T-cell (primary cell): ENCODE data around the gene DPP4. TPM values are rescaled to one million over a fixed set of nuclear protein-coding genes. Genes with fewer than 3 reads are reported as not detected.

Source experiments
- ATAC-seq, 4 experiments: fragments of 200-7000 bp in 3 of 4; fragments of 150-1000 bp in 1 of 4; cut with Tn5 transposase; replicated peaks in 1 of 4; 1 replicate in 3 of 4; 2 replicates in 1 of 4; pipeline ENCODE4 v1.10.0; 2021; ENCODE audit warnings: moderate library complexity in 3 of 4, mild to moderate bottlenecking in 2 of 4, moderate number of reproducible peaks in 1 of 4
- CTCF ChIA-PET, 2 donors: fragments of 300-600 bp; sonication (Branson Sonifier 250); formaldehyde crosslinking; loops; one replicate each; lab custom pipeline; 2022; ENCODE audit warnings: antibody characterized with exemption in 2 of 2; lab: Charles Lee
- POLR2A ChIA-PET, 2 donors: fragments of 300-600 bp; sonication (Branson Sonifier 250); formaldehyde crosslinking; loops; one replicate each; lab custom pipeline; 2022; ENCODE audit warnings: antibody characterized with exemption in 2 of 2; lab: Charles Lee
- DNase-seq, 35 experiments: peaks; one replicate each; pipeline versions ENCODE4 v3.0.0 to v3.0.0-alpha.2; 2013 to 2023
- H3K27ac ChIP-seq: one replicate; pipeline ENCODE4 v1.5.1; 2013; ENCODE audit warnings: low read length
- H3K27me3 ChIP-seq, 2 experiments: replicated peaks in 1 of 2; 1 replicate in 1 of 2; 2 replicates in 1 of 2; pipeline versions ENCODE4 v1.6.1 to v1.7.0; 2013; ENCODE audit warnings: low read length in 1 of 2, mixed read lengths in 1 of 2; ENCODE audit not compliant: control insufficient read depth in 2 of 2, insufficient read depth in 2 of 2; ENCODE audit errors: extremely low read depth in 1 of 2
- H3K36me3 ChIP-seq, 2 donors: 1 replicate in 1 of 2; 2 replicates in 1 of 2; pipeline versions ENCODE4 v1.6.1 to v1.7.0; 2013; ENCODE audit warnings: low read length in 1 of 2; ENCODE audit not compliant: control insufficient read depth in 2 of 2, insufficient read depth in 1 of 2; ENCODE audit errors: extremely low read depth in 1 of 2
- H3K4me1 ChIP-seq, 2 experiments: 1 replicate in 1 of 2; 2 replicates in 1 of 2; pipeline versions ENCODE4 v1.6.1 to v1.7.0; 2013; ENCODE audit warnings: low read length in 2 of 2, mixed read lengths in 1 of 2; ENCODE audit not compliant: insufficient read depth in 2 of 2, control insufficient read depth in 1 of 2; ENCODE audit errors: extremely low read depth in 1 of 2
- H3K4me3 ChIP-seq, 2 donors: 1 replicate in 1 of 2; 2 replicates in 1 of 2; pipeline versions ENCODE4 v1.5.1 to v1.7.0; 2013; ENCODE audit warnings: mild to moderate bottlenecking in 2 of 2, low read length in 1 of 2, moderate library complexity in 1 of 2; ENCODE audit not compliant: control insufficient read depth in 1 of 2; ENCODE audit errors: extremely low read depth in 1 of 2
- H3K9me3 ChIP-seq: 2 replicates; pipeline ENCODE4 v1.7.0; 2013
- H3K27ac Mint-ChIP-seq, 2 donors: one replicate each; pipeline ENCODE4 v1.8.0; 2020 to 2021; ENCODE audit warnings: mild to moderate bottlenecking in 2 of 2, mixed read lengths in 2 of 2
- H3K27me3 Mint-ChIP-seq, 2 donors: one replicate each; pipeline ENCODE4 v1.8.0; 2021 to 2022; ENCODE audit warnings: mixed read lengths in 2 of 2
- H3K36me3 Mint-ChIP-seq: one replicate; pipeline ENCODE4 v1.8.0; 2021; ENCODE audit warnings: mixed read lengths
- H3K4me1 Mint-ChIP-seq, 3 donors: one replicate each; pipeline ENCODE4 v1.8.0; 2020 to 2022; ENCODE audit warnings: mixed read lengths in 3 of 3, mild to moderate bottlenecking in 1 of 3
- H3K4me3 Mint-ChIP-seq, 3 donors: one replicate each; pipeline ENCODE4 v1.8.0; 2020 to 2022; ENCODE audit warnings: mild to moderate bottlenecking in 3 of 3, mixed read lengths in 3 of 3, moderate library complexity in 3 of 3
- H3K9me3 Mint-ChIP-seq, 3 donors: one replicate each; pipeline ENCODE4 v1.8.0; 2020 to 2022; ENCODE audit warnings: mixed read lengths in 3 of 3
- WGBS: methylation state at CpG from one replicate; pipeline ENCODE4 v1.1.5; 2013; ENCODE audit warnings: missing lambda C conversion rate; ENCODE audit not compliant: insufficient coverage; 5-methylcytosine and 5-hydroxymethylcytosine counted together
- total RNA-seq, 35 experiments: library from RNA in 6 of 35; stranded (reverse) in 6 of 35; fragments of 120-200 nt in 1 of 35; gene quantifications; one replicate each; pipeline versions ENCODE4 v1.2.1 to v1.2.4 and lab custom pipeline; 2013 to 2026

The DPP4 gene
- total RNA-seq, 5 donors from 2014 or later (not counting 1 experiment from before 2014, with no cell fraction given): 30.1 to 47.7 (median 37.9) TPM

DNA sequence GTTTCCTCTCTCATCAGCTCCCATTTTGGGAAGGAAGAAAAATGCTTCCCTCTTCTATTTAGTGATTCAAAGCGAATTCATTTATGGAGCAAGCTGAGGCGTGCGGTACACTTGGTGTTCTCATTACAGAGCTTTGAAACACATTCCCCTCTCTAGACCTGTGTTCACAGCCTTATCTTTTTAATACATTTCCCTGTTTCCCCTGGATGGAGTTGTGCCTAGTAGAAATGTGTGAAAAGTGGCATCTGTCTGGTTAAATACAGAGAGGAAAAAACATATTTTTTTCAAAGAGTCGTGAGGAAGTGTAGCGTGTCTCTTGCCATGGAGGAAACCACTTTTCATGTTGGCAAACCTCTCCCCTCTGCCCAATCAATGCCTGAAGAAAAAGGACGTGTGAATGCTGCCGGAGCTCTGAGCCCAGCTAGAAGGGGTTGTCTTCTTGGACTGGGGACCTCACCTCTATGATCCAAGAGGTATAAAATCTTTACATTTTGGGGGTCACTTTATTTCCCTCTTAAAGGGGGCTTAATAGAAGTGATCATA lies 52.4 kb downstream of the DPP4 start:
- Histone ChIP-seq H3K4me1 (peaks cover 11 to 31% of the 10 kb centered on the region in 2 experiments), H3K36me3 (peaks cover 0 to 11% of the 10 kb centered on the region in 2 donors), H3K9me3 (no peaks in the 10 kb centered on the region), H3K4me3 (no peak overlapping the region), H3K27me3 (no peaks in the 10 kb centered on the region), H3K27ac (no peak overlapping the region)
- peak overlapping the region; percentile 77 to 79 for H3K27ac Mint-ChIP-seq
- H3K36me3 Mint-ChIP-seq: peaks cover 79% of the 10 kb centered on the region
- ATAC-seq (peak; percentile 61 to 68 (median 66)), DNase-seq (peak in 1 of 35 experiments; percentile 17)
- H3K4me1 Mint-ChIP-seq: peaks cover 42 to 60% (median 59%) of the 10 kb centered on the region in 3 donors
- no peaks in the 10 kb centered on the region for H3K27me3 Mint-ChIP-seq
- CTCF ChIA-PET: interaction anchor here in 1 of 2 donors (0.7 kb wide), 1 partner anchor 933 kb away, joined by 3 read pairs; no protein-coding TSS in a partner anchor
- WGBS: no CpG with 5 or more reads among the region's 7 CpGs
- no peaks in the 10 kb centered on the region for H3K9me3 Mint-ChIP-seq
- POLR2A ChIA-PET: interaction anchor here (0.5 to 1.6 kb wide), 2 partner anchors 9 to 10 kb away, joined by 4 read pairs; no protein-coding TSS in a partner anchor
- H3K4me3 Mint-ChIP-seq: peak overlapping the region in 1 of 3 donors; percentile 52

GRCh38 chr2:162018530-162018929 lies 55.5 kb downstream of the DPP4 start:
- H3K27me3 Mint-ChIP-seq: no peaks in the 10 kb centered on the region
- ChIA-PET CTCF (interaction anchor here (0.7 to 1.4 kb wide), 4 partner anchors 16 to 106 kb away, joined by 3 to 5 read pairs (median 3); no protein-coding TSS in a partner anchor), POLR2A (no interaction called here)
- no peaks in the 10 kb centered on the region for H3K9me3 ChIP-seq
- H3K9me3 Mint-ChIP-seq: no peaks in the 10 kb centered on the region
- peaks cover 46 to 64% (median 60%) of the 10 kb centered on the region in 3 donors for H3K4me1 Mint-ChIP-seq
- H3K36me3 Mint-ChIP-seq: peaks cover 80% of the 10 kb centered on the region
- no peak overlapping the region for H3K4me3 Mint-ChIP-seq
- no peak overlapping the region for H3K4me3 ChIP-seq
- DNase-seq: no peak
- WGBS: 82% methylated on average over 7 of the region's 8 CpGs
- peak overlapping the region; percentile 33 to 83 for H3K27ac Mint-ChIP-seq
- no peak for ATAC-seq
- H3K36me3 ChIP-seq: peaks cover 0 to 12% of the 10 kb centered on the region in 2 donors
- H3K27ac ChIP-seq: no peak overlapping the region
- peaks cover 22 to 43% of the 10 kb centered on the region in 2 experiments for H3K4me1 ChIP-seq
- H3K27me3 ChIP-seq: no peaks in the 10 kb centered on the region

DNA sequence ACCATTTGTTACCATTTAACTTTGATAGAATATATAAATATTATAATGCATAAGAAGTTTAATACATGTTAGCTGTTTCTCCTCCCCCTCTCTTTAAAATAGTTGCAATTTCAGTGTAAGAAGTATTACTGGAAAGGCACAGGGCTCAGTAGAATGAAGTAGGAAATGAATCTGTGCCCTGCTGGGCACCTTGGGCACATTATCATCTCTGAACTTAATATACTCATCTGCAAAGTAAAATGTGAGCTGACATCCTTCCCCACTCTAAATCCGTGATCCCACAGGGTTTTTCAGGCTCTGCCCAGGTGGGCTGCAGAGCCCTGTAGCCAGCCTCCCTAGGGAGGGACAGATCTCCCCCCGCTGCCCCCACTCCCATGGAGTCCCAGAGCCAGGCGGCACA lies 56.8 kb downstream of the DPP4 start:
- Mint-ChIP-seq H3K36me3 (peaks cover 70% of the 10 kb centered on the region), H3K27me3 (no peaks in the 10 kb centered on the region), H3K4me1 (peaks cover 45 to 62% (median 60%) of the 10 kb centered on the region in 3 donors), H3K9me3 (no peaks in the 10 kb centered on the region), H3K27ac (peak overlapping the region; percentile 83 to 88), H3K4me3 (no peak overlapping the region)
- H3K4me1 ChIP-seq: peaks cover 29 to 53% of the 10 kb centered on the region in 2 experiments
- no peak overlapping the region for H3K27ac ChIP-seq
- CTCF ChIA-PET: interaction anchor here in 1 of 2 donors (0.6 to 1.2 kb wide), 3 partner anchors 63 to 1923 kb away, joined by 3 to 4 read pairs (median 3); no protein-coding TSS in a partner anchor
- DNase-seq (no peak), ATAC-seq (no peak)
- H3K36me3 ChIP-seq: peaks cover 0 to 12% of the 10 kb centered on the region in 2 donors
- H3K4me3 ChIP-seq: no peak overlapping the region
- 78% methylated on average over 2 of the region's 3 CpGs for WGBS
- no peaks in the 10 kb centered on the region for H3K27me3 ChIP-seq
- H3K9me3 ChIP-seq: no peaks in the 10 kb centered on the region
- POLR2A ChIA-PET: interaction anchor here in 1 of 2 donors (0.6 kb wide), 1 partner anchor 336 kb away, joined by 3 read pairs; no protein-coding TSS in a partner anchor

GRCh38 chr2:162016080-162016479 lies 57.9 kb downstream of the DPP4 start:
- Histone ChIP-seq H3K4me1 (peaks cover 30 to 50% of the 10 kb centered on the region in 2 experiments), H3K4me3 (no peak overlapping the region), H3K36me3 (peaks cover 0 to 12% of the 10 kb centered on the region in 2 donors), H3K9me3 (no peaks in the 10 kb centered on the region), H3K27ac (peak overlapping the region; percentile 32), H3K27me3 (no peaks in the 10 kb centered on the region)
- Mint-ChIP-seq H3K27ac (peak overlapping the region; percentile 94 to 95), H3K27me3 (no peaks in the 10 kb centered on the region), H3K4me3 (peak overlapping the region in 1 of 3 donors; percentile 60), H3K4me1 (peaks cover 46 to 63% (median 60%) of the 10 kb centered on the region in 3 donors), H3K36me3 (peaks cover 61% of the 10 kb centered on the region), H3K9me3 (no peaks in the 10 kb centered on the region)
- CTCF ChIA-PET: no interaction called here
- no CpG with 5 or more reads among the region's 2 CpGs for WGBS
- POLR2A ChIA-PET: no interaction called here
- DNase-seq (no peak), ATAC-seq (no peak)

- Histone ChIP-seq H3K4me1 (peaks cover 33 to 60% of the 10 kb centered on the region in 2 experiments), H3K9me3 (no peaks in the 10 kb centered on the region), H3K4me3 (no peak overlapping the region), H3K27me3 (no peaks in the 10 kb centered on the region), H3K36me3 (peaks cover 0 to 9% of the 10 kb centered on the region in 2 donors), H3K27ac (peak overlapping the region; percentile 96)
- Mint-ChIP-seq H3K27me3 (no peaks in the 10 kb centered on the region), H3K4me3 (no peak overlapping the region), H3K9me3 (no peaks in the 10 kb centered on the region), H3K27ac (peak overlapping the region; percentile 94 to 95), H3K36me3 (peaks cover 49% of the 10 kb centered on the region), H3K4me1 (peaks cover 59 to 73% (median 73%) of the 10 kb centered on the region in 3 donors)
- ChIA-PET CTCF (interaction anchor here in 1 of 2 donors (0.9 kb wide), 1 partner anchor 21 kb away, joined by 3 read pairs; no protein-coding TSS in a partner anchor), POLR2A (interaction anchor here in 1 of 2 donors (1.5 kb wide), 1 partner anchor 46 kb away, joined by 3 read pairs; no protein-coding TSS in a partner anchor)
- DNase-seq (no peak), ATAC-seq (no peak)
- no CpG with 5 or more reads among the region's 6 CpGs for WGBS
Observed at GRCh38 chr2:162014751-162015150, 59.3 kb downstream of the DPP4 start.
